Endothelial cell of umbilical vein (primary cell): Measurements from ENCODE around the gene UBE3D. TPM values are rescaled to one million over a fixed set of nuclear protein-coding genes. Genes with fewer than 3 reads are reported as not detected.

Experiments used
- BruUV-seq: library from RNA; stranded (reverse); fragments of 400-500 nt; replicated peaks from 2 replicates; lab custom pipeline; 2021; lab: Mats Ljungman, UMichigan
- CTCF ChIA-PET: fragments of 300-600, 350-600 bp; sonication (Branson Sonifier 250); formaldehyde crosslinking; loops from one replicate; lab custom pipeline; 2021; ENCODE audit warnings: antibody characterized with exemption, inconsistent platforms; lab: Charles Lee
- POLR2A ChIA-PET: fragments of 300-600, 350-600 bp; sonication (Branson Sonifier 250); formaldehyde crosslinking; loops from one replicate; lab custom pipeline; 2021; ENCODE audit warnings: antibody characterized with exemption, inconsistent platforms; lab: Charles Lee
- DNase-seq: peaks from one replicate; pipeline ENCODE4 v3.0.0-alpha.2; 2011; ENCODE audit warnings: low read depth, low spot score
- FAIRE-seq: peaks from 2 replicates; lab custom pipeline; 2011; peaks lifted over from hg19 to GRCh38; lab: Jason Lieb, UNC
- H2AFZ ChIP-seq: 2 replicates; pipeline ENCODE4 v1.6.0; 2012; ENCODE audit warnings: low read depth, low read length, control low read depth, inconsistent platforms
- H3K27ac ChIP-seq: 2 replicates; pipeline ENCODE4 v1.5.1; 2011; ENCODE audit warnings: low read depth, mild to moderate bottlenecking, control low read depth, low read length, moderate library complexity; ENCODE audit not compliant: insufficient read depth
- H3K27me3 ChIP-seq, 2 experiments: 2 replicates each; pipeline versions ENCODE4 v1.6.0 to v1.6.1; 2011; ENCODE audit warnings: low read length in 2 of 2, mixed read lengths in 1 of 2; ENCODE audit not compliant: control insufficient read depth in 2 of 2, insufficient read depth in 2 of 2
- H3K36me3 ChIP-seq, 2 experiments: 2 replicates in 1 of 2; 3 replicates in 1 of 2; pipeline ENCODE4 v1.5.1; 2011; ENCODE audit warnings: low read length in 2 of 2, mild to moderate bottlenecking in 1 of 2, moderate library complexity in 1 of 2; ENCODE audit not compliant: control insufficient read depth in 2 of 2, insufficient read depth in 2 of 2; ENCODE audit errors: extremely low read depth in 1 of 2
- H3K4me1 ChIP-seq: 3 replicates; pipeline ENCODE4 v1.5.1; 2011; ENCODE audit warnings: mild to moderate bottlenecking, low read length; ENCODE audit not compliant: control insufficient read depth, insufficient read depth; ENCODE audit errors: extremely low read depth
- H3K4me2 ChIP-seq: 2 replicates; pipeline ENCODE4 v1.6.1; 2011; ENCODE audit warnings: low read length, control low read depth, mixed read lengths; ENCODE audit not compliant: insufficient read depth
- H3K4me3 ChIP-seq, 3 experiments: fragments of 200-600 bp in 1 of 3; sonication (generic), shearing (Covaris generic) in 1 of 3; replicated peaks in 1 of 3; 2 replicates each; pipeline ENCODE4 v1.5.1; 2011 to 2016; ENCODE audit warnings: control low read depth in 3 of 3, low read length in 3 of 3, mild to moderate bottlenecking in 2 of 3, inconsistent platforms in 1 of 3, low read depth in 1 of 3, moderate library complexity in 1 of 3; ENCODE audit not compliant: insufficient read depth in 1 of 3
- H3K79me2 ChIP-seq: 2 replicates; pipeline ENCODE4 v1.6.0; 2012; ENCODE audit warnings: low read length, inconsistent platforms; ENCODE audit not compliant: control insufficient read depth, insufficient read depth
- H3K9ac ChIP-seq: replicated peaks from 2 replicates; pipeline ENCODE3; 2011; ENCODE audit warnings: low read length, control low read depth; ENCODE audit not compliant: insufficient read depth; ENCODE audit errors: extremely low read depth
- H3K9me1 ChIP-seq: replicated peaks from 3 replicates; pipeline ENCODE4 v1.6.0; 2011; ENCODE audit warnings: mild to moderate bottlenecking, low read length; ENCODE audit not compliant: control insufficient read depth, insufficient read depth; ENCODE audit errors: extremely low read depth
- H3K9me3 ChIP-seq: replicated peaks from 2 replicates; pipeline ENCODE4 v1.5.1; 2012; ENCODE audit warnings: low read length, inconsistent platforms; ENCODE audit not compliant: control insufficient read depth, insufficient read depth
- H4K20me1 ChIP-seq: replicated peaks from 2 replicates; pipeline ENCODE3; 2011; ENCODE audit warnings: mild to moderate bottlenecking, low read length; ENCODE audit not compliant: control insufficient read depth, insufficient read depth; ENCODE audit errors: extremely low read depth
- CTCF ChIP-seq, 2 donors: IDR thresholded peaks; 1 replicate in 1 of 2; 2 replicates in 1 of 2; pipeline ENCODE4 v1.5.1; 2011; ENCODE audit warnings: low read length in 2 of 2, mild to moderate bottlenecking in 2 of 2, moderate library complexity in 2 of 2, control low read depth in 1 of 2, inconsistent platforms in 1 of 2, low read depth in 1 of 2; ENCODE audit not compliant: insufficient read depth in 1 of 2; ENCODE audit errors: extremely low read depth in 1 of 2
- EZH2 ChIP-seq: IDR thresholded peaks from 2 replicates; pipeline ENCODE4 v1.6.1; 2012; ENCODE audit warnings: borderline replicate concordance, low read depth, mild to moderate bottlenecking, moderate library complexity, low read length, inconsistent platforms; ENCODE audit not compliant: severe bottlenecking
- FOS ChIP-seq: IDR thresholded peaks from 2 replicates; pipeline ENCODE4 v1.6.1; 2011; ENCODE audit warnings: mild to moderate bottlenecking, low read length, moderate library complexity, borderline replicate concordance; ENCODE audit not compliant: insufficient read depth
- GATA2 ChIP-seq: IDR thresholded peaks from 2 replicates; pipeline ENCODE4 v1.7.0; 2011; ENCODE audit warnings: low read depth, mild to moderate bottlenecking, moderate library complexity, mixed read lengths, low read length; ENCODE audit not compliant: insufficient read length, insufficient read depth
- JUN ChIP-seq: IDR thresholded peaks from 2 replicates; pipeline ENCODE4 v1.6.1; 2011; ENCODE audit warnings: borderline replicate concordance, low read depth; ENCODE audit not compliant: insufficient read length, insufficient read depth
- MAX ChIP-seq: IDR thresholded peaks from 2 replicates; pipeline ENCODE4 v1.6.1; 2011; ENCODE audit not compliant: insufficient read depth, insufficient read length
- MYC ChIP-seq: IDR thresholded peaks from one replicate; pipeline ENCODE4 v1.6.1; 2011; ENCODE audit warnings: mild to moderate bottlenecking, low read depth, low read length
- POLR2A ChIP-seq: IDR thresholded peaks from 2 replicates; pipeline ENCODE4 v1.6.1; 2012; ENCODE audit warnings: low read depth, mild to moderate bottlenecking, control low read depth, low read length
- POLR2AphosphoS5 ChIP-seq: IDR thresholded peaks from 2 replicates; pipeline ENCODE4 v1.6.1; 2012; ENCODE audit warnings: low read depth, mild to moderate bottlenecking, control low read depth, low read length, moderate library complexity; ENCODE audit not compliant: insufficient read depth
- dilution Hi-C: fragments of 300-500 bp; cut with MboI; formaldehyde crosslinking; loops from one replicate; pipeline ENCODE4 v1.15.0; 2019; ENCODE audit warnings: low sequenced_read_pairs; ENCODE audit not compliant: extremely low pct_ligation_motif_present
- intact Hi-C: fragments of 100-400 bp; cut with micrococcal nuclease; formaldehyde crosslinking; loops from one replicate; pipeline ENCODE4 v1.10.0; 2022
- polyA plus RNA-seq, 4 experiments: library from polyadenylated mRNA; depleted of rRNA in 3 of 4; stranded (reverse) in 3 of 4; unstranded in 1 of 4; fragments of >200 nt; gene quantifications; 2 replicates each; pipeline versions ENCODE4 v1.2.1 to v1.2.3, GENCODE V29; 2011 to 2012; ENCODE audit warnings: missing spikeins in 1 of 4
- total RNA-seq: library from RNA; stranded (reverse); gene quantifications from 2 replicates; pipeline ENCODE4 v1.2.3, GENCODE V29; 2021

The UBE3D gene
- total and polyA plus RNA-seq, 2 donors (not counting 3 experiments of a cell fraction or from before 2014, with no cell fraction given), result 1.9 to 6.2 TPM

GRCh38 chr6:83086751-83087150, 21.1 kb upstream of the UBE3D start:
- no peaks in the 10 kb centered on the region for H3K27me3 ChIP-seq
- H3K9me3 ChIP-seq, result no peaks in the 10 kb centered on the region
- H3K4me2 ChIP-seq, result no peak overlapping the region
- DNase-seq (no peak), FAIRE-seq (no peak)
- dilution Hi-C loops, result loop anchor here (25.0 kb wide), 1 partner anchor 426 kb away; the partner anchor contains the start of gene PRSS35
- no peak overlapping the region for H3K4me3 ChIP-seq
- H3K27ac ChIP-seq, result no peak overlapping the region
- no peaks in the 10 kb centered on the region for H4K20me1 ChIP-seq
- no TSS peak for BruUV-seq
- POLR2A ChIA-PET, result no interaction called here
- intact Hi-C loops, result no loop called here
- H3K36me3 ChIP-seq, result no peaks in the 10 kb centered on the region
- no peak overlapping the region for H3K9ac ChIP-seq
- no peaks in the 10 kb centered on the region for H3K79me2 ChIP-seq
- H3K9me1 ChIP-seq, result no peaks in the 10 kb centered on the region
- no peaks in the 10 kb centered on the region for H3K4me1 ChIP-seq
- TF ChIP-seq JUN (no peak), GATA2 (no peak), FOS (no peak), MYC (no peak), POLR2A (no peak), MAX (no peak), EZH2 (no peak), CTCF (IDR thresholded peaks at IDR 0.05; ENCODE audit: extremely low read depth in 1 of 2, insufficient read depth in 1 of 2, low read depth in 1 of 2, low read length in 2 of 2) (no peak), POLR2AphosphoS5 (no peak)
- CTCF ChIA-PET, result no interaction called here
- no peak overlapping the region for H2AFZ ChIP-seq
